EH (cell line): ENCODE measurements around the gene TIMM44.
"Not testable (repeated sequence)": the region's sequence is repeated elsewhere in the genome, so short reads cannot be mapped to it uniquely, and the experiment has no call there.

Experiments
- DNase-seq: peaks from one replicate; pipeline ENCODE4 v3.0.0-alpha.2; 2015; ENCODE audit warnings: low read depth

The TIMM44 gene

GRCh38 chr19:7976461-7976860 is 33.0 kb upstream of the TIMM44 start:
- no peak for DNase-seq

- no peak for DNase-seq
Measured at GRCh38 chr19:7975037-7975436, 31.6 kb upstream of the TIMM44 start.

- DNase-seq, result no peak
Measured at GRCh38 chr19:7973883-7974282, 30.4 kb upstream of the TIMM44 start.

- no peak for DNase-seq
Measured at GRCh38 chr19:7971553-7972520, 28.4 kb upstream of the TIMM44 start.

- peak; percentile 52 for DNase-seq
Measured at GRCh38 chr19:7970716-7971448, 27.4 kb upstream of the TIMM44 start.

- DNase-seq, result no peak
Measured at GRCh38 chr19:7969555-7969939, 26.1 kb upstream of the TIMM44 start.

GRCh38 chr19:7968796-7969554 is 25.5 kb upstream of the TIMM44 start:
- no peak for DNase-seq

- no peak for DNase-seq
Measured at GRCh38 chr19:7968008-7968795, 24.7 kb upstream of the TIMM44 start.

GRCh38 chr19:7965921-7966665 is 22.6 kb upstream of the TIMM44 start:
- no peak for DNase-seq

- DNase-seq, result no peak
Measured at GRCh38 chr19:7965259-7965841, 21.9 kb upstream of the TIMM44 start.

- DNase-seq, result no peak
Measured at GRCh38 chr19:7963566-7963965, 20.1 kb upstream of the TIMM44 start.

- DNase-seq, result no peak
Measured at GRCh38 chr19:7962644-7963268, 19.3 kb upstream of the TIMM44 start.

- no peak for DNase-seq
Measured at GRCh38 chr19:7961920-7962626, 18.6 kb upstream of the TIMM44 start.

- not testable (repeated sequence) for DNase-seq
Measured at GRCh38 chr19:7961082-7961481, 17.6 kb upstream of the TIMM44 start.

GRCh38 chr19:7959211-7959610 is 15.7 kb upstream of the TIMM44 start:
- DNase-seq, result no peak

GRCh38 chr19:7955696-7956095 is 12.2 kb upstream of the TIMM44 start:
- DNase-seq, result no peak

GRCh38 chr19:7953576-7953975 is 10.1 kb upstream of the TIMM44 start:
- no peak for DNase-seq

- DNase-seq, result peak; percentile 72
Measured at GRCh38 chr19:7953060-7953459, 9.6 kb upstream of the TIMM44 start.

GRCh38 chr19:7947939-7948338 is 4.5 kb upstream of the TIMM44 start:
- peak; percentile 14 for DNase-seq
